ENCODE measurements around the gene TOP1.

- no peak for TF ChIP-seq ZNF274 (IDR thresholded peaks at IDR 0.05; ENCODE audit: low read depth, low read length)
- no peak for TF ChIP-seq YY1 (IDR thresholded peaks at IDR 0.05; ENCODE audit: insufficient read depth, insufficient read length)
- TF ChIP-seq SUZ12 (IDR thresholded peaks at IDR 0.05; ENCODE audit: extremely low read depth, insufficient read depth, insufficient read length), result no peak
Observed at GRCh38 chr20:41137614-41138474, 109.2 kb downstream of the TOP1 start.
